ENCODE results near the gene TFAP2B.

Gene TFAP2B

GRCh38 chr6:50848989-50849795 lies 30.5 kb downstream of the TFAP2B start:
- no peak for DNase-seq (ENCODE audit: low read depth in 2 of 2)

DNA sequence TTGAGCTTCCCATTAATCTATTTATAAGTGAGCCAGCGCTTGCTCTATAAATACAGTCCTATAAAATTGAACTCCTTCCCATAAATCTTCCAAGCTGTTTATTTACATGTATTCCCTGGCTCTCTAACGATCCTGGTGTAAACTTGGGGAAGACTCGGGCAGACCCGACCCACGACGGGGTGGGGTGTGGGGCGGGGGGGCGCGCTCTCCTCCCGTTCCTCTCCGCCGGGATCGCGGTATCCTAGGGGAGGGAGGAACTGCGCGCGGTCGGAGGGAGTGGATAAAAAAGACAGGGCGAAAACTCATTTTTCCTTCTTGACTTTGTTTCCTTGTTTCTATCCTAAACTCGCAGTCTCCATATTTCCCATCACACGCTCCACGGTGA lies 31.1 kb downstream of the TFAP2B start:
- no peak for DNase-seq (ENCODE audit: low read depth in 2 of 2)

GRCh38 chr6:50850223-50851048 lies 31.8 kb downstream of the TFAP2B start:
- no peak for DNase-seq (ENCODE audit: low read depth in 2 of 2)

GRCh38 chr6:50851049-50851845 lies 32.6 kb downstream of the TFAP2B start:
- DNase-seq (ENCODE audit: low read depth in 2 of 2) = no peak

- no peak for DNase-seq (ENCODE audit: low read depth in 2 of 2)
Measured at GRCh38 chr6:50853939-50854338, 35.3 kb downstream of the TFAP2B start.

- no peak for DNase-seq (ENCODE audit: low read depth in 2 of 2)
Measured at GRCh38 chr6:50861692-50862091, 43.0 kb downstream of the TFAP2B start.

DNA sequence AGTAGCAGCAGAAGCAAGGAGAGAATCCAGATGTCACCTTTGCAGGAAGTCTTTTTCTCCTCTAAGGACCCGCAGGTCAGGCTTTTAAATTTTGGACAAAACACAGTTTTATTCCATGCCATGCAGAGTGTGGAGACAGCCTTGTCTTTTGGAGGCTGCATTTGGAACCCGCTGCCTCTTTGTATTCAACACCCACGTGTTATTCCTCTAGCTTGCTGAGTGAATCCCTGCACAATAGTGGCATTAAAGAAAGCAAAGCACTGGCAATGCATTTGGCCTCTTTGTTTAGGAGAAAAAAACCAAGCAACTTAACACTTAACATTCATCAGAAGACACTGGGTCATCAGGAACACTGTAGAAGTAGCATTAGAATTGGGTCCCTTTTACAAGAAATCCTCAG lies 43.5 kb downstream of the TFAP2B start:
- no peak for DNase-seq (ENCODE audit: low read depth in 2 of 2)

- no peak for DNase-seq (ENCODE audit: low read depth in 2 of 2)
Measured at GRCh38 chr6:50864601-50865000, 45.9 kb downstream of the TFAP2B start.

GRCh38 chr6:50868466-50868865 lies 49.8 kb downstream of the TFAP2B start:
- DNase-seq (ENCODE audit: low read depth in 2 of 2) = no peak

DNA sequence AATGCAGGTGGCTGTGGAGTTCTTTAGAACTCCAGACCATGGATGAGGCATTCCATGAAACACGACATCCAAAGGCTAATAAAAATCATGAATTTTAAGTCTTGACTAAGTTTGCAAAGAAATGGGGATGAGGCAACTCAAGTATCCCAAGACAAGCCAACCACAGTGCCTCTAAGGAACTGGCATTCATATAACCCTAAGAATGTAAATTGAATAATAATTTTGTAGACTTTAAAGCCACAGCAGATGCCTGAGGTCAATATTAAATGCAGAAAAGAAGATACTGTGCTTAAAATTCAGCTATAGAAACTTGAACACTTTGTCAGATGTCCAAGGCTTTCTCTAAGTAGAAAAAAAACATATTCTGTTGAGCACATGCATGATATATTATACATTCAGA lies 54.5 kb downstream of the TFAP2B start:
- DNase-seq (ENCODE audit: low read depth in 2 of 2) = no peak

- DNase-seq (ENCODE audit: low read depth in 2 of 2) = no peak
Measured at GRCh38 chr6:50884364-50884763, 65.7 kb downstream of the TFAP2B start.

GRCh38 chr6:50887112-50887511 lies 68.4 kb downstream of the TFAP2B start:
- no peak for DNase-seq (ENCODE audit: low read depth in 2 of 2)

GRCh38 chr6:50889497-50889896 lies 70.8 kb downstream of the TFAP2B start:
- no peak for DNase-seq (ENCODE audit: low read depth in 2 of 2)

GRCh38 chr6:50889935-50890334 lies 71.3 kb downstream of the TFAP2B start:
- no peak for DNase-seq (ENCODE audit: low read depth in 2 of 2)

DNA sequence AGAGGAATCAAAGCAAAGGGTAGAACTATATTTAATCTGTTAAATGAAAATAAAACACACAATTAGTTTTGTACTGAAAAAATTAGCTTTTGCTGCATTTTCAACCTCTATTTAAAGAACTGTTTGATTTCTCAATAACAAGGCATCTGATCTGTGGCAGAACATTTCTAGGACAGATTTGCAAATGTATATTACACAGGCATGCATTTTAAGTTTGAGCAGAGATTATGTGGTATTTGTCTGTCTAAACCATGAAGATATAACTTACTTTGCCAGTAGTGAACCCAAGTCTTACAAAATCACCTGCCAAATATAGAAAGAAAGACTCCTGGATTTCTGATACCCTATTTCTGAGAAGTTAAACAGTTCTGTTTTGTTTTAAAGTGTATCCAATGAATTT lies 71.9 kb downstream of the TFAP2B start:
- DNase-seq (ENCODE audit: low read depth in 2 of 2) = no peak

- DNase-seq (ENCODE audit: low read depth in 2 of 2) = no peak
Measured at GRCh38 chr6:50891290-50891689, 72.6 kb downstream of the TFAP2B start.
